Common myeloid progenitor, CD34-positive (primary cell): ENCODE results near the gene GSTM2.
A peak's percentile ranks its signal among the peaks of the same experiment; 100 is the strongest.
"Not testable (repeated sequence)": the region's sequence is repeated elsewhere in the genome, so short reads cannot be mapped to it uniquely, and the experiment has no call there.

Experiments used
- CTCF ChIA-PET: fragments of 350-600 bp; sonication (Branson Sonifier 250); formaldehyde crosslinking; loops from one replicate; lab custom pipeline; 2021; ENCODE audit warnings: antibody characterized with exemption; lab: Charles Lee
- POLR2A ChIA-PET: fragments of 350-600 bp; sonication (Branson Sonifier 250); formaldehyde crosslinking; loops from one replicate; lab custom pipeline; 2021; ENCODE audit warnings: antibody characterized with exemption; lab: Charles Lee
- DNase-seq, 3 donors: peaks; one replicate each; pipeline versions ENCODE4 v3.0.0 to v3.0.0-alpha.2; 2013
- H3K27ac ChIP-seq, 2 experiments: 1 replicate in 1 of 2; 2 replicates in 1 of 2; pipeline ENCODE4 v1.7.0; 2013; ENCODE audit warnings: inconsistent platforms in 2 of 2, low read length in 2 of 2, mild to moderate bottlenecking in 2 of 2, low read depth in 1 of 2, moderate library complexity in 1 of 2; ENCODE audit not compliant: severe bottlenecking in 2 of 2, insufficient read depth in 1 of 2, poor library complexity in 1 of 2
- H3K27me3 ChIP-seq, 5 experiments: replicated peaks in 2 of 5; 1 replicate in 3 of 5; 2 replicates in 2 of 5; pipeline versions ENCODE4 v1.6.1 to v1.7.0; 2013; ENCODE audit warnings: low read length in 4 of 5, mild to moderate bottlenecking in 2 of 5, moderate library complexity in 2 of 5, inconsistent platforms in 1 of 5; ENCODE audit not compliant: insufficient read depth in 5 of 5, control insufficient read depth in 4 of 5
- H3K36me3 ChIP-seq, 4 experiments: 1 replicate in 2 of 4; 2 replicates in 2 of 4; pipeline versions ENCODE4 v1.6.1 to v1.7.0; 2013; ENCODE audit warnings: low read length in 3 of 4, control low read depth in 1 of 4, mild to moderate bottlenecking in 1 of 4; ENCODE audit not compliant: control insufficient read depth in 4 of 4, insufficient read depth in 4 of 4
- H3K4me1 ChIP-seq, 4 experiments: 1 replicate in 3 of 4; 2 replicates in 1 of 4; pipeline versions ENCODE4 v1.6.1 to v1.7.1; 2013; ENCODE audit warnings: low read length in 3 of 4, mild to moderate bottlenecking in 3 of 4, control low read depth in 1 of 4, inconsistent platforms in 1 of 4, moderate library complexity in 1 of 4; ENCODE audit not compliant: control insufficient read depth in 4 of 4, insufficient read depth in 4 of 4; ENCODE audit errors: control extremely low read depth in 1 of 4
- H3K4me3 ChIP-seq, 7 experiments: 1 replicate in 4 of 7; 2 replicates in 3 of 7; pipeline versions ENCODE4 v1.5.1 to v1.7.0; 2013; ENCODE audit warnings: mild to moderate bottlenecking in 7 of 7, low read length in 6 of 7, moderate library complexity in 6 of 7, inconsistent platforms in 2 of 7, low read depth in 2 of 7, control low read depth in 1 of 7; ENCODE audit not compliant: insufficient read depth in 4 of 7, control insufficient read depth in 1 of 7; ENCODE audit errors: extremely low read depth in 1 of 7
- H3K9me3 ChIP-seq, 5 experiments: 1 replicate in 4 of 5; 2 replicates in 1 of 5; pipeline versions ENCODE4 v1.6.1 to v1.7.1; 2013; ENCODE audit warnings: low read length in 4 of 5, mild to moderate bottlenecking in 2 of 5, inconsistent platforms in 1 of 5, low read depth in 1 of 5, moderate library complexity in 1 of 5; ENCODE audit not compliant: control insufficient read depth in 4 of 5, insufficient read depth in 2 of 5; ENCODE audit errors: control extremely low read depth in 1 of 5
- WGBS: methylation state at CpG from one replicate; pipeline ENCODE4 v1.1.5; 2013; ENCODE audit not compliant: insufficient coverage; 5-methylcytosine and 5-hydroxymethylcytosine counted together

Gene GSTM2

DNA sequence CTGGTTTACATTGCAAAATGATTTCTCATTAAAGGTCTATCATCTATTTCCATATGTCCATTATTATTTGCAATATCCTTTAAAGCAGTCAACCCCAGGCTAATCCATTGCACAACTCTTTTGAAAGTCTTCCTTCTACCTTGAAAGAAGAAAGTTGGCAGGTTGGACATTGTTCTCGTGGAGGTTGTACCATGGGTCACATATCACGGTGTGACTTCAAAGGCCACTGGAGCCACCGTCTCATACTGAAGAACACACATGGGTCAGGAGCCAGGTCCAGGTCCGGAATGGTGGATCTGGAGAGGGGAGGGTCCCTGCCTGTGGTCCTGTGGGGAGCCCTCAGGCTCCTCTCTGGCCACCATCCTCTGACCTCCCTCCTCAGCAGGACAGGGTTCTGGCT, 18.0 kb downstream of the GSTM2 start:
- H3K4me3 ChIP-seq, DNase-seq, H3K27ac ChIP-seq, H3K27me3 ChIP-seq, CTCF ChIA-PET, H3K9me3 ChIP-seq, POLR2A ChIA-PET: not testable (repeated sequence)
- peaks cover 0 to 14% (median 1%) of the 10 kb centered on the region in 4 experiments for H3K4me1 ChIP-seq
- H3K36me3 ChIP-seq = peaks cover 0 to 18% (median 0%) of the 10 kb centered on the region in 4 experiments
- WGBS = no CpG with 5 or more reads among the region's 4 CpGs

DNA sequence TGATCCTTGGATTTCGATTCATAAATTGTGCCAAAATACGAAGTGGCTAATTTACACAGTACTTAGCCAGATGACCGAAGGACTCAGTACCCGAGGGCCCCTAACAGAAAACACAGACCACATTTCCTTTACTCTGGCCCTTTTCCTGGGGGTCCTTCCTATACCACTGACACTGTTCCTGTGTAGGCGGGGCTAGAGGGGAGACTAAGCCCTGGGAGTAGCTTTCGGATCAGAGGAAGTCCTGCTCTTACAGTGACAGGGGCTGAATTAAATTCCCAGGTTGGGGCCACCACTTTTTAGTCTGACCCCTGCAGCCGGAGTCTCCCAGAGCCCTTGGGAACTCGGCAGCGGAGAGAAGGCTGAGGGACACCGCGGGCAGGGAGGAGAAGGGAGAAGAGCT, 19.3 kb downstream of the GSTM2 start:
- H3K9me3 ChIP-seq, DNase-seq, POLR2A ChIA-PET, H3K27ac ChIP-seq, H3K27me3 ChIP-seq: not testable (repeated sequence)
- CTCF ChIA-PET = interaction anchor here (1.2 to 3.9 kb wide), 6 partner anchors 37 to 141 kb away, joined by 4 to 23 read pairs (median 6); no protein-coding TSS in a partner anchor
- 100% methylated on average over 1 of the region's 11 CpGs for WGBS
- peaks cover 0 to 26% (median 0%) of the 10 kb centered on the region in 4 experiments for H3K36me3 ChIP-seq
- peaks cover 0 to 14% (median 1%) of the 10 kb centered on the region in 4 experiments for H3K4me1 ChIP-seq
- H3K4me3 ChIP-seq = peak overlapping the region in 2 of 7 experiments; percentile 68 to 84

GRCh38 chr1:109687641-109688499, 20.0 kb downstream of the GSTM2 start, which contains the start of gene GSTM1:
TSS of gene GSTM1 (plus strand) at chr1:109687817. CDS start at chr1:109687874, 57 bp downstream.
- no peaks in the 10 kb centered on the region for H3K27me3 ChIP-seq
- CTCF ChIA-PET = interaction anchor here (1.0 to 3.9 kb wide), 7 partner anchors 38 to 142 kb away, joined by 3 to 23 read pairs (median 6); no protein-coding TSS in a partner anchor
- peak within 1 kb of the TSS in 1 of 2 experiments; percentile 43 for H3K27ac ChIP-seq
- WGBS = no CpG with 5 or more reads among the region's 46 CpGs
- peak within 1 kb of the TSS in 5 of 7 experiments; percentile 23 to 84 (median 54) for H3K4me3 ChIP-seq
- peaks cover 0 to 26% (median 0%) of the 10 kb centered on the region in 4 experiments for H3K36me3 ChIP-seq
- no peaks in the 10 kb centered on the region for H3K9me3 ChIP-seq
- peak in 1 of 3 donors; percentile 73 for DNase-seq
- H3K4me1 ChIP-seq = peaks cover 0 to 14% (median 1%) of the 10 kb centered on the region in 4 experiments
- POLR2A ChIA-PET = no interaction called here

DNA sequence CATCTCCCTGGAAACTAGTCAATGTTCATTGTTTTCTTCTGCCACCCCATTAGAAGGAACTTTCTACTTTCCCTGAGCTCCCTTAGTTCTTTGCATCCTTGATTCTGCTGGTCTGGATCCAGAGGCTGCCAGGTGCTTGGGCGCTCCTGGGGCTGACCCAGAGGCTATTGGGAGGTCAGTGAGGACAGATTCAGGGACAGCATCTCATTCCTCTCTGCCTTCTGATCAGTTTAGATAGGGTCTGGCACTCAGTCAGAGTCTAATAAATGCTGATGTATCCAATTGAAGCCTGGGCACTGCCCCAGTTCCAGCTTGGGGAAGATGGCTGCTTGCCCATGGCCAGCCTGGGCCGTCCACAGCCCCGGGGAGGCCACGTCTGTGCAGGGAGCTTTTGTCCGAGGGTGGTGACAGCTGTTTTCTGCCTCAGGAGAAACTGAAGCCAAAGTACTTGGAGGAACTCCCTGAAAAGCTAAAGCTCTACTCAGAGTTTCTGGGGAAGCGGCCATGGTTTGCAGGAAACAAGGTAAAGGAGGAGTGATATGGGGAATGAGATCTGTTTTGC, 22.1 kb downstream of the GSTM2 start:
- no peaks in the 10 kb centered on the region for H3K27me3 ChIP-seq
- no peak overlapping the region for H3K4me3 ChIP-seq
- DNase-seq = no peak
- WGBS = no CpG with 5 or more reads among the region's 6 CpGs
- POLR2A ChIA-PET = no interaction called here
- no peak overlapping the region for H3K27ac ChIP-seq
- peaks cover 0 to 32% (median 0%) of the 10 kb centered on the region in 4 experiments for H3K36me3 ChIP-seq
- CTCF ChIA-PET = interaction anchor here (3.9 kb wide), 1 partner anchor 50 kb away, joined by 23 read pairs; no protein-coding TSS in a partner anchor
- no peaks in the 10 kb centered on the region for H3K9me3 ChIP-seq
- peaks cover 0 to 14% (median 1%) of the 10 kb centered on the region in 4 experiments for H3K4me1 ChIP-seq

DNA sequence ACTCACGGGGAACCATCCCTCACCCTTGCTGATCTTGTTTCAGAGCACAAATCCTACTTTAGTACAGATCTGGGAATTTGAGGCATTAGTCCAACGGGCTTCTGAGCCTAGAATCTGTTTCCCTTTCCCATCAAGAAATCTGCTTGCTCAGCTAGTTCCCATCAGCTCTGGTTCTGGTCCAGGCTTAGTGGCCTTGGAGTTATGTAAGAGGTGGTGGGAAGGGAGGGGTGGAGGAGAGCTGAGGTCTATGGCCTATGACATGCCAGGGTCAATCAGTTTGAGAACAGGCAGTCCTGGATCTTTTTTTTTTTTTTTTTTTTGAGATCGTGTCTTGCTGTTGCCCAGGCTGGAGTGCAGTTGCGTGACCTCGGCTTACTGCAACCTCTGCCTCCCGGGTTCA, 23.9 kb downstream of the GSTM2 start:
- Histone ChIP-seq H3K9me3 (no peaks in the 10 kb centered on the region), H3K27ac (no peak overlapping the region), H3K4me3 (no peak overlapping the region), H3K36me3 (peaks cover 0 to 38% (median 0%) of the 10 kb centered on the region in 4 experiments), H3K4me1 (peaks cover 0 to 14% (median 1%) of the 10 kb centered on the region in 4 experiments), H3K27me3 (no peaks in the 10 kb centered on the region)
- CTCF ChIA-PET = interaction anchor here (0.7 kb wide), 1 partner anchor 564 kb away, joined by 4 read pairs; no protein-coding TSS in a partner anchor
- no peak for DNase-seq
- POLR2A ChIA-PET = no interaction called here
- WGBS = no CpG with 5 or more reads among the region's 6 CpGs

GRCh38 chr1:109694400-109694799, 26.5 kb downstream of the GSTM2 start:
- H3K9me3 ChIP-seq, H3K27ac ChIP-seq, H3K4me3 ChIP-seq, H3K4me1 ChIP-seq, CTCF ChIA-PET, POLR2A ChIA-PET, DNase-seq, H3K27me3 ChIP-seq: not testable (repeated sequence)
- peaks cover 0 to 34% (median 0%) of the 10 kb centered on the region in 4 experiments for H3K36me3 ChIP-seq
- no CpG with 5 or more reads among the region's 5 CpGs for WGBS
